ENCODE measurements around the gene PLD3.

Gene PLD3

GRCh38 chr19:40335101-40335500 lies 13.4 kb upstream of the PLD3 start:
- no peak for DNase-seq

DNA sequence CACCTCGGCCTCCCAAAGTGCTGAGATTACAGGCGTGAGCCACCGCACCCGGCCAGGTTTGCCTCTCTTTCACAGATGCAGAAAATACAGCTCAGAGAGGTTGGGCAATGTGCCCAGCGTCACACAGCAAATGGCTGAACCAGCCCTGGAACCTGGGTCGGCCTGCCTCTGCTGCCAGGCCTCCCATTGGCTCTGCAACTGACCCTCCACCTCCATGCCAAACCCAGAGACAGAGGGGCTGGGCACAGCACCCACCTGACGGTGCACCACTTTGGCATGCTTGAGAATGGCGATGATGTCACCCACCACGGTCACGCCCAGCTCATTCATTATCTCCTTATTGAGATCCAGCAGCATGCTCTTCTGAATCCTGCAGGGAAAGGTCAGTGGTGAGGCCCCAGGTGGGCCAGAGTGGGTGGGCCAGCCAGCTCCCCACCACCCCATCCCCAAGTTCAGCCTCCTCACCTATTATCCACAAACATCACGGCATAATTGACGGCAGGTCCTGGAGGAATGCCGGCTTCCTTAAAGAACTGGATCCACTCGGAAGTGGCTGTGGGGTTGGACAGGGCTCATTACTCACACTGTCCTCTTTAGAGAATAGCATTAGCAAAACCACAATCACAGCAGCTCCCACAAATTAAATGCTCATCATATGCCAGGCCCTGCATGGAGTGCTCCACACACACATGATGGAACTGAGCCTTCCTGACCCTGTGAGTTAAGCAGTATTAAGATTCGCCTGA lies 12.5 kb upstream of the PLD3 start:
- no peak for DNase-seq

DNA sequence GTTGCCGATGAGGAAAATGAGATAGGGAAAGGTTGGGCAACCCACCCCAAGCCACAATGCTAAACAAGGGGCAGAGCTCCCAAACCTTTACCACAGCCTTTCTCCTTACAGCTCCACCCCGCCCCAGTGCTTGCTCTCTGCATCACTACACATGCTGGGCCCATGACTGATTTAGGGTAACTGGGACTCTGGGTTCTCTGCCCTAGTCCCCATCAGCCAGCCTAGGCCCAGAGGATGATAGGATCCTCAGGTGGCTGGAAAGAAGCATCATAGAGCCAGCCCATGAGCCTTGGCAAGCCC lies 11.9 kb upstream of the PLD3 start:
- no peak for DNase-seq

GRCh38 chr19:40337107-40337506 lies 11.4 kb upstream of the PLD3 start:
- DNase-seq = no peak

- DNase-seq = no peak
These were observed 10.9 kb upstream of the PLD3 start for GRCh38 chr19:40337594-40337993.

- no peak for DNase-seq
These were observed 9.3 kb upstream of the PLD3 start for GRCh38 chr19:40339018-40339728.

DNA sequence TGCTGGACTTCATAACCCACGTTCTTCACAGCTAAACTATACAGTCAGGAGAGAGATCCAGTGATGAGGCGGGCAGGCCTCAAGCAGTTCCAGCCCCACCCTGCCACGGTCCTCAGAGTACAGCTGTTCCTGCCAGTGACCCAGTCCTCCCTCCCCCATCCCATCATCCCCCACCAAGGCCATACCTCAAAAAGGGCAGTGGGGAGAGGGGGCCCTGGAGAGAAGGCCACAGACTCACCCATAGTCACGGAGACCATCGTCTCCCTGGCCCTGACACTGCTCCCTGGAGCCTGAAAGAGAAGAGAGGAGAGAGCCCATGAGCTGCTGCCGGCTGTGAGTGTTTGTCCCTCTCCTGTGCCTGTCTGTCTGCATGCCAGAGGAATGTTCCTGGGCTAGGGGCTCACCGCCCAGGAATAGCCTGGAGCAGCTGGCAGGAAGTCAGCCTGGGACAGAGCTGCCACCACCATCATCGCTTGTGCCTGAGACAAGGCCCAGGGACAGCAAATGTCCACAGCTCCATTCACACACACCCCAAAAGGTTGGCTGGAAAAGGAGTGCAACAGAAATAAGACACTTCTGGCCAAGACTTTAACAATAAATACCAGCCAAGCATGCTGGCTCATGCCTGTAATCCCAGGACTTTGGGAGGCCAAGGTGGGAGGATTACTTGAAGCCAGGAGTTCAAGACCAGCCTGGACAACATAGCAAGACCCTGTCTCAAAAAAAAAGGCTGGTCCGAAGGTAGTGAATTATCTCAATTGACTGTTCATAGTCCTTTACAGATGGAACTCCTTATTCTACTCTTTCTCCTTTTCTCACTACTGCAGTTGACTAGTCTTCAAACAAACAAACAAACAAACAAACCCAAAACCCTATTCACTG lies 6.7 kb upstream of the PLD3 start:
- peak; percentile 76 for DNase-seq

DNA sequence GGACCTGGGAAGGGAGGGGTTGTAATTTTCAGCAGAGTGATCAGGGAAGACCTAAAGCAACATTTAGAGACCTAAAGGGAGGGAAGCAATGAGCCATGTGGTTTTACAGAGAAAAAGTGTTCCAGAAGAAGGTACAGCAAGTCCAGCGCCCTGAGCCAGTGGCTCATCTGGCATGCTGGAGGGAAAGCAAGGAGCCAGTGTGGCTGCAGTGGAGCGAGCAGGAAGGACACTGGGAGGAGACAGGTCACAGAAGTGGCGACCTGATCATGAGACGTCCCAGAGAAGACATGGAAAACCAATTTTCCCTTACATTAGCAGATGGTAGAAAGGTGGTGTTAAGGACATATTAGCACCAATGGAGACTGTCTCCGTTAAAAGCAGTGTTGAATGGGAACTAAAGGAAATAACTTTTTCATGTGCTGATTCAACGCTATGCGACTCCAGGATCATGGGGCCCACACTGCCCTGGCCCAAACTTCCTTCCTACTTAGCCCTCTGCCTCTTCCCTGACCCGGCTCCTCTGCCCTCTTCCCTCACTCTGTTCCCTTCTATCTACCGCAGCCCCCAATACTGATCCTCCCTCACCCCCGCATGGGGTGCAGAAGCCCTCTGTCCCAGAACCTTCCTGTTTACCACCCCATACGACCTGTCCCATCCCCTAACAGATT lies 5.7 kb upstream of the PLD3 start:
- no peak for DNase-seq

GRCh38 chr19:40344422-40344821 lies 4.1 kb upstream of the PLD3 start:
- no peak for DNase-seq

DNA sequence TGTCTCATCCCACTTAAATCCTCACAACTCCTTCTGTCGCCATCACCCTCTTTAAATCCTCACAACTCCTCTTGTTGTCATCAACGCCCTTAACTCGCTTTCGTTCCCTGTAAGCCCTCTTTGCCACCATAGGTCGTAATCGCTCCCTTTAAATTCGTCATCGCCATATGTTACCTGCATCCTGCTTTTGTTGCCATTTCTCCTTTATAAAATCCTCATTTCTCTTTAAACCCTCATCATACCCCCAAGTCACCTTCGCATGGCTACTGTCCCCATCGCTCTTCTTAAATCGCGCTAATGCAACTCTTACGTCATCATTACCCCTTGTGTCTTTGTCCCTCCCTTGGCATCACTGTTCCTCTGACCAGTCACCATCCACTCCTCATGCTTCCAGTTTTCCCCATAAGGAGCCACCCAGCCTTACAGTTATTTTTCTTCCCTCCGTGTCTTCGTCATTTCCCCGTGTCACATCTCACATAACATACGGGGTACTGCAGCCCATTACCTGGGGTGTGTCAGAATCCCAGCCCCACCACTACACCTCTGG lies 539 bp downstream of the PLD3 start:
- DNase-seq = no peak

DNA sequence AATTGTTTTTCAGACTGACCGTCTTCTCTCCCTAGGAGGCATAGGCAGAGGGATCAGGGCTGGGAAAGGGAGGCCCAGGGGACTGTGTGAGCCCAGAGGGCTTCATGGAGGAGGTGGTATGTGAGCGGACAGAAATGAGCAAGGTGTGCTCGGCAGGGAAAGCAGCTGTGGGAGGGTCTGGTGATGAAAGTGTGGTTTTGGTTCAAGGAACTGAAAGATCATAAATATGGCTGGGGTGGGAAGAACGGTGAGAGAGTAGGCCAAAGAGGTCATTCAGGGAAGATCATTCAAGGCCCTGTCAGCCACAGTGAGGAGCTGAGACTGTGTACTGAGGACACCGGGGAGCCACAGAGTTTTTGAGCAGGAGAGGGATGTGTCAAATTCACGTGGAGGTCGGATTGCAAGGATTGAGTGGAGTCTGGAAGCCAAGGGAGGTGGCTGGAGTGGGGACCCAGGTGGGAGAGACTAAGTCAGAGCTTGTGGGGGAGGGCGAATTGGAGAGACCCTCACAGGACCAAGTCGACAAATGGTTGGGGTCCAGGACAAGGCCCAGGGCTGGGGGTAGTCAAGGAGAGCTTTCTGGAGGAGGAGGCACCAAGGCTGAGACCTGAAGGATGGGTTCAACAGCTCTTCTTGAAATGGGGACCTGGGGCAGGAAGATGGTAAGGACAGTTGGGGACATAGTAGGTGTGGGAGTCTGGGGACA lies 7.6 kb downstream of the PLD3 start:
- DNase-seq = no peak

DNA sequence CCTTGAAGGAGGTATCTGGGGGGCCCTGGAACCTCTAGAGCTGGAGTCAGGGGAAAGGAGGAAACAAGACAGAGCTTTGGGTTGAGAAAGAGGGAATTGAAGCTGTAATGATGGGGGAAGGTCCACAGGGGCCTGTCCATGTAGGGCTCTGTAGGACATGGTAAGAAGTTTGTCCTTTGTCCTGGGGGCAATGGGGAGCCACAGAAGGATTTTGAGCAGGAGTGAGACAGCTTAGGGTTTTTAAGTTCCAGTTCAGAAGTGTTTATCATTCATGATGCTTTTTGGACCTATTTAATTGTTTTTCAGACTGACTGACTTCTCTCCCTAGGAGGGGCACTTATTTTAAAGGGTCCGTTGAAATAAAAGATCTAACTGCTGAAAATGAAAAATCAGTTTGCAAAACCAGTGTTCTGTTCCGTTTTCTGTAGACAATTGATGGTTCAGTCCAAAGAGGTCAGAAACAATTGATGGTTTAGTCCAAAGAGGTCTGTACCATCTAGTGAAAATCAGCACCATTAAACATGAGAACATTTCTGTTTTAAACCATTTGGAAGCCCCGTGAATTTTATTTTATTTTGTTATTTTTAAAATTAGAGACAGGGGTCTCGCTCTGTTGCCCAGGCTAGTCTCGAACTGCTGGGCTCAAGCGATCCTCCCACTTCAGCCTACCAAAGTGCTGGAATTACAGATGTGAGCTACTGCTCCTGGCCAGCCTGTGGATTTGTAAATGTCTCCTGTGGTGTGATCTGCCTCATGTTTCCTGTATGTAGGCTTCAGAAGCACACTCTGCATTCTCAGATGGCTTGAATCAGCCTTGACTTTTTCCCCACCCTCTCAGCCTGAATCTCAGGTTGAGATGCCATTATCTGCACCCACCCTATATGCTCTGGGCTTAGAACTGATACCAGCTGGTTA lies 8.4 kb downstream of the PLD3 start:
- DNase-seq = no peak

GRCh38 chr19:40357640-40358039 lies 9.1 kb downstream of the PLD3 start:
- DNase-seq = no peak

DNA sequence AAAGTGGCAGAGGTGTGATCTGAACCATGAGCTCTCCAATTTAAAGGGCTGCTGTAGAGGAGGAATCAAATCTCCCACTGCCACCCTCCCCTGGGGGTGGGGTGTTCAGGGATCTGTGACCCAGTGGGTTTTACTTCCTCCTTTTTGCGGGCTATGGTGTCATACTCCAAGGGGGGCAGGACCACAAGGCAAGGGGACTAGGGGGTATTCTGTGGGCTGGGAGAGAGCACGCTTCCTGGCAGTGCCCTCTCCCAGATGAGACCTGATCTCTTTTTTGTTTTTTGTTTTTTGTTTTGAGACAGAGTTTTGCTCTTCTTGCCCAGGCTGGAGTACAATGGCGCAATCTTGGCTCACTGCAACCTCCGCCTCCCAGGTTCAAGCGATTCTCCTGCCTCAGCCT lies 10.3 kb downstream of the PLD3 start:
- DNase-seq = no peak

- DNase-seq = no peak
These were observed 11.7 kb downstream of the PLD3 start for GRCh38 chr19:40360020-40360707.

DNA sequence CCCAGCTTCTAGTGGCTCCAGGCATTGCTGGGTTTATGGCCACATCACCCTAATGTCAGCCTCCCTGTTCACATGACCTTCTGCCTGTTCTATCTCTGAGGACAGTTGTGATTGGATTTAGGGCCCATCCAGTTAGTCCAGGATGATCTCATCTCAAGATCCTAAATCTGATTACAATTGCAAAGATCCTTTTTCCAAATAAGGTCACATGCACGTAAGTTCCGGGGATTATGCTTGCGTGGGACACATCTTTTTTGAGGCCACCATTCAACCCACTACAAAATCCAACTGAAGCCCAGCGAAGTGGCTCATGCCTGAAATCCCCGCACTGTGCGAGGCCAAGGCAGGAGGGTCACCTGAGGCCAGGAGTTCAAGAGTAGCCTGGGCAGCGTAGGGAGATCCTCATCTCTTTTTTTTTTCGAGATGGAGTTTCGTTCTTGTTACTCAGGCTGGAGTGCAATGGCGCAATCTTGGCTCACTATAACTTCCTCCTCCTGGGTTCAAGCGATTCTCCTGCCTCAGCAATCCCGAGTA lies 12.3 kb downstream of the PLD3 start:
- no peak for DNase-seq

DNA sequence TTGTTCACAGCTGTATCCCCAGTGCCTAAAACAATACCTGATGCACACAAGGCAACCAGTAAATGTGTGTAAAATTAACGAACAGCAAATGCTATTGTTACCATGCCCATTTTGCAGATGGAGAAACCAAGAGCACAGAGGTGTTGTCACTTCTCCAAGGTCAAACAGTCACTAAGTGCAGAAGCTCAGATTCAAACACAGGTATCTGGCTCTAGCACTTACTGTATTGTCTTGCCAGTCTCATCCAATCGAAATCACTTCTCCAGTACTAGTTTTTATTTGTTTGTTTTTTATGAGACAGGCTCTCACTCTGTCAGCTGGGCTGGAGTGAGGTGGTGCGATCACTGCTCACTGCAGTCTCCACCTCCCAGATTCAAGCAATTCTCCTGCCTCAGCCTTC lies 13.7 kb downstream of the PLD3 start:
- DNase-seq = no peak

GRCh38 chr19:40363069-40363468 lies 14.6 kb downstream of the PLD3 start:
- peak; percentile 36 for DNase-seq

- DNase-seq = no peak
These were observed 16.5 kb downstream of the PLD3 start for GRCh38 chr19:40365010-40365409.

All from left hindlimb (tissue), 1 donor.